Measurements from ENCODE around the gene SUSD4. TPM values are rescaled to one million over a fixed set of nuclear protein-coding genes. Genes with fewer than 3 reads are reported as not detected.

SUSD4 gene
- total RNA-seq, 1 experiment from 2014 or later: 3.5 TPM

GRCh38 chr1:223210788-223211120 lies 153.2 kb downstream of the SUSD4 start:
- WGBS (ENCODE audit: extremely low coverage, insufficient read length, low lambda C conversion rate): no CpG with 5 or more reads among the region's 3 CpGs
- no peak overlapping the region for H2BK15ac ChIP-seq (ENCODE audit: low read depth, low read length)
- no peak overlapping the region for H3K56ac ChIP-seq (ENCODE audit: insufficient read length, low read depth, low read length)
- H3K27ac ChIP-seq (ENCODE audit: insufficient read length, low read depth, low read length): no peak overlapping the region
- H3K23ac ChIP-seq (ENCODE audit: insufficient read length, low read depth, low read length): no peak overlapping the region
- H3K18ac ChIP-seq (ENCODE audit: insufficient read length, low read depth, low read length): no peak overlapping the region
- H3K27me3 Mint-ChIP-seq (ENCODE audit: low read depth): peaks cover 3% of the 10 kb centered on the region
- no peak overlapping the region for H2BK12ac ChIP-seq (ENCODE audit: insufficient read length, low read depth, low read length)
- no peak overlapping the region for H3K4me2 ChIP-seq (ENCODE audit: insufficient read depth, insufficient read length, low read length)
- peaks cover 6 to 8% of the 10 kb centered on the region in 2 experiments for H3K4me1 Mint-ChIP-seq
- H3K9ac ChIP-seq (ENCODE audit: extremely low read depth, insufficient read length, low read length): no peak overlapping the region
- H3K36me3 Mint-ChIP-seq (ENCODE audit: insufficient read depth in 1 of 3, low read depth in 3 of 3): no peaks in the 10 kb centered on the region
- H2AK5ac ChIP-seq (ENCODE audit: insufficient read length, low read length): no peak overlapping the region
- no peak overlapping the region for H3K14ac ChIP-seq (ENCODE audit: insufficient read depth, low read length)
- H3K4me1 ChIP-seq (ENCODE audit: insufficient read depth, low read length): no peaks in the 10 kb centered on the region
- H3K23me2 ChIP-seq (ENCODE audit: insufficient read length, low read depth, low read length, poor library complexity, severe bottlenecking): no peaks in the 10 kb centered on the region
- no peak overlapping the region for H3K4ac ChIP-seq (ENCODE audit: low read depth, low read length)
- no peaks in the 10 kb centered on the region for H3K79me1 ChIP-seq (ENCODE audit: insufficient read depth, low read depth, low read length, poor library complexity, severe bottlenecking)
- H3T11ph ChIP-seq (ENCODE audit: low read length): no peak overlapping the region
- no peak overlapping the region for H2BK120ac ChIP-seq (ENCODE audit: low read depth, low read length, poor library complexity, severe bottlenecking)
- no peaks in the 10 kb centered on the region for H3K9me3 Mint-ChIP-seq
- no peak overlapping the region for H2BK5ac ChIP-seq (ENCODE audit: insufficient read length, low read length)
- TF ChIP-seq, protein P1, sequence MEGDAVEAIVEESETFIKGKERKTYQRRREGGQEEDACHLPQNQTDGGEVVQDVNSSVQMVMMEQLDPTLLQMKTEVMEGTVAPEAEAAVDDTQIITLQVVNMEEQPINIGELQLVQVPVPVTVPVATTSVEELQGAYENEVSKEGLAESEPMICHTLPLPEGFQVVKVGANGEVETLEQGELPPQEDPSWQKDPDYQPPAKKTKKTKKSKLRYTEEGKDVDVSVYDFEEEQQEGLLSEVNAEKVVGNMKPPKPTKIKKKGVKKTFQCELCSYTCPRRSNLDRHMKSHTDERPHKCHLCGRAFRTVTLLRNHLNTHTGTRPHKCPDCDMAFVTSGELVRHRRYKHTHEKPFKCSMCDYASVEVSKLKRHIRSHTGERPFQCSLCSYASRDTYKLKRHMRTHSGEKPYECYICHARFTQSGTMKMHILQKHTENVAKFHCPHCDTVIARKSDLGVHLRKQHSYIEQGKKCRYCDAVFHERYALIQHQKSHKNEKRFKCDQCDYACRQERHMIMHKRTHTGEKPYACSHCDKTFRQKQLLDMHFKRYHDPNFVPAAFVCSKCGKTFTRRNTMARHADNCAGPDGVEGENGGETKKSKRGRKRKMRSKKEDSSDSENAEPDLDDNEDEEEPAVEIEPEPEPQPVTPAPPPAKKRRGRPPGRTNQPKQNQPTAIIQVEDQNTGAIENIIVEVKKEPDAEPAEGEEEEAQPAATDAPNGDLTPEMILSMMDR (conservative IDR thresholded peaks at IDR 0.05): no peak
- no peak overlapping the region for H4K91ac ChIP-seq (ENCODE audit: insufficient read length, low read depth, low read length)
- no peaks in the 10 kb centered on the region for H3K79me2 ChIP-seq (ENCODE audit: insufficient read depth, low read length)
- H3K9me3 ChIP-seq (ENCODE audit: control insufficient read depth, low read depth, low read length): no peaks in the 10 kb centered on the region
- no peak for DNase-seq
- H2AFZ ChIP-seq (ENCODE audit: low read length): no peak overlapping the region
- no peak overlapping the region for H2BK20ac ChIP-seq (ENCODE audit: low read depth, low read length, poor library complexity, severe bottlenecking)
- H3K27me3 ChIP-seq (ENCODE audit: insufficient read depth, low read length): no peaks in the 10 kb centered on the region
- H4K8ac ChIP-seq (replicated peaks; ENCODE audit: insufficient read length, low read depth, low read length): no peak overlapping the region
- H3K4me3 Mint-ChIP-seq: no peak overlapping the region
- no peak overlapping the region for H4K5ac ChIP-seq (ENCODE audit: insufficient read length, low read depth, low read length)
- no peaks in the 10 kb centered on the region for H4K20me1 ChIP-seq (ENCODE audit: control insufficient read depth, insufficient read depth, insufficient read length)
- no peak overlapping the region for H3K27ac Mint-ChIP-seq
